H9 (cell line): ENCODE measurements around the gene ALDH6A1. TPM values are rescaled to one million over a fixed set of nuclear protein-coding genes. Genes with fewer than 3 reads are reported as not detected.
A peak's percentile ranks its signal among the peaks of the same experiment; 100 is the strongest.

Experiments
- DNase-seq: peaks from one replicate; pipeline ENCODE4 v3.0.0-alpha.2; 2017
- H2AFZ ChIP-seq: one replicate; pipeline ENCODE4 v1.6.1; 2013; ENCODE audit warnings: mild to moderate bottlenecking, low read length, control low read depth, moderate library complexity
- H2AK5ac ChIP-seq: 2 replicates; pipeline ENCODE4 v1.6.1; 2013; ENCODE audit warnings: low read length, control low read depth, mixed read lengths; ENCODE audit not compliant: insufficient read length
- H2BK120ac ChIP-seq: one replicate; pipeline ENCODE4 v1.6.1; 2013; ENCODE audit warnings: low read depth, mild to moderate bottlenecking, low read length, control low read depth, inconsistent platforms; ENCODE audit not compliant: poor library complexity, severe bottlenecking
- H2BK12ac ChIP-seq: 2 replicates; pipeline ENCODE4 v1.6.1; 2013; ENCODE audit warnings: low read length, control low read depth, mixed read lengths, low read depth; ENCODE audit not compliant: insufficient read length
- H2BK15ac ChIP-seq: 2 replicates; pipeline ENCODE4 v1.6.1; 2013; ENCODE audit warnings: low read depth, low read length, control low read depth
- H2BK20ac ChIP-seq: one replicate; pipeline ENCODE4 v1.6.1; 2013; ENCODE audit warnings: low read depth, mild to moderate bottlenecking, low read length, control low read depth, inconsistent platforms; ENCODE audit not compliant: poor library complexity, severe bottlenecking
- H2BK5ac ChIP-seq: 2 replicates; pipeline ENCODE4 v1.6.1; 2013; ENCODE audit warnings: low read length, control low read depth, mixed read lengths; ENCODE audit not compliant: insufficient read length
- H3K14ac ChIP-seq: 2 replicates; pipeline ENCODE4 v1.6.1; 2013; ENCODE audit warnings: low read length, control low read depth; ENCODE audit not compliant: insufficient read depth
- H3K18ac ChIP-seq: 2 replicates; pipeline ENCODE4 v1.6.1; 2013; ENCODE audit warnings: low read depth, mild to moderate bottlenecking, mixed read lengths, low read length, control low read depth; ENCODE audit not compliant: insufficient read length
- H3K23ac ChIP-seq: 2 replicates; pipeline ENCODE4 v1.6.1; 2013; ENCODE audit warnings: low read length, control low read depth, mixed read lengths, low read depth; ENCODE audit not compliant: insufficient read length
- H3K23me2 ChIP-seq: 2 replicates; pipeline ENCODE4 v1.6.1; 2013; ENCODE audit warnings: low read depth, mild to moderate bottlenecking, mixed read lengths, low read length, control low read depth; ENCODE audit not compliant: insufficient read length, poor library complexity, severe bottlenecking
- H3K27ac ChIP-seq: 2 replicates; pipeline ENCODE4 v1.5.1; 2013; ENCODE audit warnings: low read length, control low read depth, mixed read lengths, low read depth; ENCODE audit not compliant: insufficient read length
- H3K27me3 ChIP-seq: 2 replicates; pipeline ENCODE4 v1.6.1; 2013; ENCODE audit warnings: low read length, control low read depth, inconsistent platforms; ENCODE audit not compliant: insufficient read depth
- H3K4ac ChIP-seq: 2 replicates; pipeline ENCODE4 v1.6.1; 2013; ENCODE audit warnings: low read depth, mild to moderate bottlenecking, control low read depth, inconsistent platforms, low read length, moderate library complexity
- H3K4me1 ChIP-seq: 2 replicates; pipeline ENCODE4 v1.6.1; 2013; ENCODE audit warnings: low read length, control low read depth, inconsistent platforms; ENCODE audit not compliant: insufficient read depth
- H3K4me2 ChIP-seq: 2 replicates; pipeline ENCODE4 v1.6.1; 2013; ENCODE audit warnings: low read length, control low read depth, mixed read lengths; ENCODE audit not compliant: insufficient read length, insufficient read depth
- H3K56ac ChIP-seq: 2 replicates; pipeline ENCODE4 v1.6.1; 2013; ENCODE audit warnings: low read depth, mild to moderate bottlenecking, mixed read lengths, low read length, control low read depth; ENCODE audit not compliant: insufficient read length
- H3K79me1 ChIP-seq: 2 replicates; pipeline ENCODE4 v1.6.1; 2013; ENCODE audit warnings: low read depth, mild to moderate bottlenecking, moderate library complexity, low read length, control low read depth, inconsistent platforms; ENCODE audit not compliant: insufficient read depth, poor library complexity, severe bottlenecking
- H3K79me2 ChIP-seq: 2 replicates; pipeline ENCODE4 v1.6.1; 2013; ENCODE audit warnings: low read length, control low read depth, inconsistent platforms; ENCODE audit not compliant: insufficient read depth
- H3K9ac ChIP-seq: 2 replicates; pipeline ENCODE4 v1.6.1; 2013; ENCODE audit warnings: low read length, control low read depth, mixed read lengths; ENCODE audit not compliant: insufficient read length; ENCODE audit errors: extremely low read depth
- H3K9me3 ChIP-seq: one replicate; pipeline ENCODE4 v1.6.1; 2013; ENCODE audit warnings: low read depth, low read length, inconsistent platforms; ENCODE audit not compliant: control insufficient read depth
- H3T11ph ChIP-seq: one replicate; pipeline ENCODE4 v1.6.1; 2013; ENCODE audit warnings: mild to moderate bottlenecking, low read length, control low read depth, inconsistent platforms
- H4K20me1 ChIP-seq: one replicate; pipeline ENCODE4 v1.6.1; 2013; ENCODE audit not compliant: control insufficient read depth, insufficient read length, insufficient read depth
- H4K5ac ChIP-seq: 2 replicates; pipeline ENCODE4 v1.6.1; 2013; ENCODE audit warnings: low read depth, mild to moderate bottlenecking, mixed read lengths, low read length, control low read depth; ENCODE audit not compliant: insufficient read length
- H4K8ac ChIP-seq: replicated peaks from 2 replicates; pipeline ENCODE4 v1.6.1; 2013; ENCODE audit warnings: low read length, control low read depth, mixed read lengths, low read depth; ENCODE audit not compliant: insufficient read length
- H4K91ac ChIP-seq: 2 replicates; pipeline ENCODE4 v1.6.1; 2013; ENCODE audit warnings: low read depth, mild to moderate bottlenecking, moderate library complexity, mixed read lengths, low read length, control low read depth; ENCODE audit not compliant: insufficient read length
- H3K27ac Mint-ChIP-seq, 3 experiments: 2 replicates in 2 of 3; 3 replicates in 1 of 3; pipeline ENCODE4 v1.8.0; 2020 to 2021; ENCODE audit warnings: mixed read lengths in 3 of 3, mild to moderate bottlenecking in 1 of 3, moderate library complexity in 1 of 3
- H3K27me3 Mint-ChIP-seq: 2 replicates; pipeline ENCODE4 v1.8.0; 2021; ENCODE audit warnings: low read depth, mild to moderate bottlenecking, moderate library complexity, mixed read lengths
- H3K36me3 Mint-ChIP-seq, 3 experiments: 2 replicates in 2 of 3; 3 replicates in 1 of 3; pipeline ENCODE4 v1.8.0; 2020 to 2021; ENCODE audit warnings: low read depth in 3 of 3, mixed read lengths in 3 of 3; ENCODE audit not compliant: insufficient read depth in 1 of 3
- H3K4me1 Mint-ChIP-seq, 2 experiments: 2 replicates each; pipeline ENCODE4 v1.8.0; 2020; ENCODE audit warnings: mixed read lengths in 2 of 2
- H3K4me3 Mint-ChIP-seq, 2 experiments: 2 replicates in 1 of 2; 3 replicates in 1 of 2; pipeline ENCODE4 v1.8.0; 2020 to 2021; ENCODE audit warnings: mild to moderate bottlenecking in 2 of 2, mixed read lengths in 2 of 2, moderate library complexity in 1 of 2
- H3K9me3 Mint-ChIP-seq, 2 experiments: 2 replicates in 1 of 2; 3 replicates in 1 of 2; pipeline ENCODE4 v1.8.0; 2020; ENCODE audit warnings: mild to moderate bottlenecking in 2 of 2, mixed read lengths in 2 of 2, moderate library complexity in 1 of 2
- CTCF ChIP-seq: fragments of 200-600 bp; sonication (generic); conservative IDR thresholded peaks from 3 replicates; pipeline ENCODE4 v1.8.0; 2021; ENCODE audit warnings: antibody characterized with exemption, mild to moderate bottlenecking
- WGBS: extraction: QIAGEN DNeasy Blood & Tissue Kit; methylation state at CpG from one replicate; pipeline ENCODE4 v1.1.7; 2013; ENCODE audit warnings: missing lambda C conversion rate, low lambda C conversion rate, mixed read lengths; ENCODE audit not compliant: insufficient read length; ENCODE audit errors: extremely low coverage; 5-methylcytosine and 5-hydroxymethylcytosine counted together
- total RNA-seq: library from RNA; stranded (reverse); gene quantifications from 2 replicates; pipeline ENCODE4 v1.2.1, GENCODE V29; 2021

The ALDH6A1 gene
- total RNA-seq, 1 experiment from 2014 or later: 37.8 TPM

- Histone ChIP-seq H2AK5ac (no peak within 1 kb of the TSS), H2BK15ac (no peak within 1 kb of the TSS; the same call in 1 of the 2 replicates), H3K4me2 (peak within 1 kb of the TSS; percentile 70), H3K9me3 (no peaks in the 10 kb centered on the region), H3K9ac (peak within 1 kb of the TSS; percentile 58), H3K23me2 (peaks cover 11% of the 10 kb centered on the region), H3K27ac (no peak within 1 kb of the TSS), H3K23ac (no peak within 1 kb of the TSS), H2BK20ac (no peak within 1 kb of the TSS), H3K14ac (peak within 1 kb of the TSS; percentile 74), H2AFZ (peak within 1 kb of the TSS; percentile 22), H3T11ph (no peak within 1 kb of the TSS), H4K8ac (no peak within 1 kb of the TSS), H3K79me2 (no peaks in the 10 kb centered on the region), H3K4me1 (no peaks in the 10 kb centered on the region), H4K5ac (no peak within 1 kb of the TSS), H2BK120ac (no peak within 1 kb of the TSS), H2BK5ac (no peak within 1 kb of the TSS), H4K20me1 (no peaks in the 10 kb centered on the region), H3K79me1 (no peaks in the 10 kb centered on the region), H4K91ac (no peak within 1 kb of the TSS), H3K27me3 (no peaks in the 10 kb centered on the region), H3K56ac (no peak within 1 kb of the TSS), H2BK12ac (no peak within 1 kb of the TSS), H3K18ac (peak within 1 kb of the TSS; percentile 58), H3K4ac (no peak within 1 kb of the TSS)
- H3K9me3 Mint-ChIP-seq: no peaks in the 10 kb centered on the region
- peak within 1 kb of the TSS; percentile 87 to 94 for H3K4me3 Mint-ChIP-seq
- H3K27ac Mint-ChIP-seq: peak within 1 kb of the TSS in 1 of 3 experiments; percentile 91; a peak in 3 of 7 replicates
- no peak for TF ChIP-seq CTCF
- peak; percentile 69 for DNase-seq
- peaks cover 0 to 4% (median 0%) of the 10 kb centered on the region in 3 experiments; a peak in 1 of 7 replicates for H3K36me3 Mint-ChIP-seq
- peaks cover 10 to 12% of the 10 kb centered on the region in 2 experiments for H3K4me1 Mint-ChIP-seq
- no CpG with 5 or more reads among the region's 93 CpGs for WGBS
- H3K27me3 Mint-ChIP-seq: no peaks in the 10 kb centered on the region; the same call in 1 of the 2 replicates
Measured at GRCh38 chr14:74018586-74019407, 65.5 kb downstream of the ALDH6A1 start, which contains the start of the genes BBOF1 and ENTPD5. BBOF1 (plus strand) TSS chr14:74019349; CDS start chr14:74019479, 130 bp downstream. ENTPD5 (minus strand) TSS chr14:74019288; CDS start chr14:73988102, 31,186 bp downstream.
